Muscle of back (tissue), 13 donors: ENCODE results near the gene RIPOR1. TPM values are rescaled to one million over a fixed set of nuclear protein-coding genes. Genes with fewer than 3 reads are reported as not detected.
"Not testable (repeated sequence)": the region's sequence is repeated elsewhere in the genome, so short reads cannot be mapped to it uniquely, and the experiment has no call there.

ENCODE experiments used
- DNase-seq, 3 donors: peaks; one replicate each; pipeline versions ENCODE4 v3.0.0 to v3.0.0-alpha.2; 2013
- long read RNA-seq, 9 donors: transcript quantifications; one replicate each; lab custom pipeline, GENCODE V29; 2026
- polyA plus RNA-seq, 10 donors: library from polyadenylated mRNA; unstranded; fragments of 120-200 nt; gene quantifications; one replicate each; pipeline ENCODE4 v1.2.1, GENCODE V29; 2013; ENCODE audit not compliant: insufficient read length in 10 of 10

The RIPOR1 gene
- polyA plus RNA-seq: 10 to 100 TPM; 36.7 to 51.9 (median 42.5) TPM
- long read RNA-seq, donor 1, full-length matches to known transcripts: 2 of 13 reads
- long read RNA-seq, donor 1, partial matches to known transcripts: 11 of 13 reads
- long read RNA-seq, donor 1, other reads (novel, unspliced or antisense): 0 of 13 reads
- long read RNA-seq, donor 2, full-length matches to known transcripts: 2 of 2 reads
- long read RNA-seq, donor 2, partial matches to known transcripts: 0 of 2 reads
- long read RNA-seq, donor 2, other reads (novel, unspliced or antisense): 0 of 2 reads
- long read RNA-seq, donor 3: 0 reads
- long read RNA-seq, donor 4, partial matches to known transcripts: 15 of 15 reads
- long read RNA-seq, donor 4, other reads (novel, unspliced or antisense): 0 of 15 reads
- long read RNA-seq, donor 5, partial matches to known transcripts: 16 of 18 reads
- long read RNA-seq, donor 5, other reads (novel, unspliced or antisense): 0 of 18 reads
- long read RNA-seq, donor 6, full-length matches to known transcripts: 1 of 13 reads
- long read RNA-seq, donor 6, partial matches to known transcripts: 12 of 13 reads
- long read RNA-seq, donor 6, other reads (novel, unspliced or antisense): 0 of 13 reads
- long read RNA-seq, donor 7, full-length matches to known transcripts: 5 of 20 reads
- long read RNA-seq, donor 7, partial matches to known transcripts: 15 of 20 reads
- long read RNA-seq, donor 7, other reads (novel, unspliced or antisense): 0 of 20 reads
- long read RNA-seq, donor 8, partial matches to known transcripts: 12 of 12 reads
- long read RNA-seq, donor 8, other reads (novel, unspliced or antisense): 0 of 12 reads
- long read RNA-seq, donor 9: 0 reads

- peak in 1 of 3 donors; percentile 54 for DNase-seq
Measured at GRCh38 chr16:67528222-67528869, at the start of gene RIPOR1. RIPOR1 (plus strand) TSS chr16:67528829; CDS start chr16:67538447, 9,618 bp downstream.

GRCh38 chr16:67480833-67481560, 47.6 kb upstream of the RIPOR1 start, which contains the start of gene ATP6V0D1:
ATP6V0D1 (minus strand) TSS chr16:67481157; CDS start chr16:67481086, 71 bp downstream.
- DNase-seq: peak; percentile 98 to 100 (median 100)

GRCh38 chr16:67481561-67482232, 46.9 kb upstream of the RIPOR1 start:
- DNase-seq: peak in 1 of 3 donors; percentile 51

GRCh38 chr16:67482233-67482924, 46.2 kb upstream of the RIPOR1 start:
- no peak for DNase-seq

GRCh38 chr16:67483150-67483549, 45.5 kb upstream of the RIPOR1 start, which contains the start of gene AGRP:
AGRP (minus strand) TSS chr16:67483547; CDS start chr16:67483398, 149 bp downstream.
- no peak for DNase-seq

GRCh38 chr16:67483731-67484525, 44.7 kb upstream of the RIPOR1 start:
- no peak for DNase-seq

- DNase-seq: no peak
Measured at GRCh38 chr16:67486805-67487204, 41.8 kb upstream of the RIPOR1 start.

GRCh38 chr16:67487561-67487960, 41.1 kb upstream of the RIPOR1 start:
- DNase-seq: not testable (repeated sequence)

- DNase-seq: no peak
Measured at GRCh38 chr16:67489401-67490083, 39.1 kb upstream of the RIPOR1 start.

- DNase-seq: no peak
Measured at GRCh38 chr16:67490335-67491096, 38.1 kb upstream of the RIPOR1 start.

GRCh38 chr16:67499106-67499505, 29.5 kb upstream of the RIPOR1 start:
- peak in 2 of 3 donors; percentile 57 to 77 for DNase-seq

GRCh38 chr16:67504031-67505021, 24.3 kb upstream of the RIPOR1 start:
- DNase-seq: peak in 1 of 3 donors; percentile 45

GRCh38 chr16:67506468-67506867, 22.2 kb upstream of the RIPOR1 start:
- DNase-seq: no peak

- no peak for DNase-seq
Measured at GRCh38 chr16:67509016-67509415, 19.6 kb upstream of the RIPOR1 start.

- not testable (repeated sequence) for DNase-seq
Measured at GRCh38 chr16:67513892-67514291, 14.7 kb upstream of the RIPOR1 start.

GRCh38 chr16:67514382-67514828, 14.2 kb upstream of the RIPOR1 start:
- DNase-seq: peak; percentile 76 to 87 (median 80)
